Liver (tissue), 3 donors: ENCODE measurements around the gene FLNC.

Experiments
- EGR1 ChIP-seq, 2 donors: IDR thresholded peaks; 2 replicates each; pipeline ENCODE4 v1.6.1; 2016 to 2018; ENCODE audit warnings: antibody characterized with exemption in 2 of 2, low read depth in 2 of 2
- GABPA ChIP-seq, 2 donors: IDR thresholded peaks in 1 of 2; conservative IDR thresholded peaks in 1 of 2; 2 replicates each; pipeline ENCODE4 v1.6.1; 2016; ENCODE audit warnings: antibody characterized with exemption in 2 of 2, mild to moderate bottlenecking in 1 of 2, moderate library complexity in 1 of 2
- JUND ChIP-seq, 2 donors: IDR thresholded peaks; 2 replicates each; pipeline ENCODE4 v1.6.1; 2016; ENCODE audit warnings: antibody characterized with exemption in 2 of 2
- RAD21 ChIP-seq, 2 donors: IDR thresholded peaks; 2 replicates each; pipeline ENCODE4 v1.6.1; 2016; ENCODE audit warnings: antibody characterized with exemption in 2 of 2, mild to moderate bottlenecking in 2 of 2
- RXRA ChIP-seq, 2 donors: IDR thresholded peaks; 2 replicates each; pipeline ENCODE4 v1.6.1; 2017 to 2018; ENCODE audit warnings: antibody characterized with exemption in 2 of 2, mild to moderate bottlenecking in 1 of 2
- SP1 ChIP-seq: IDR thresholded peaks from 2 replicates; pipeline ENCODE4 v1.6.1; 2018; ENCODE audit warnings: antibody characterized with exemption, mild to moderate bottlenecking
- TAF1 ChIP-seq: conservative IDR thresholded peaks from 2 replicates; pipeline ENCODE4 v1.6.1; 2016; ENCODE audit warnings: antibody characterized with exemption, mild to moderate bottlenecking
- YY1 ChIP-seq: IDR thresholded peaks from 2 replicates; pipeline ENCODE4 v1.6.1; 2016; ENCODE audit warnings: antibody characterized with exemption, mild to moderate bottlenecking
- TF ChIP-seq, protein P1 (sequence below): fragments of 150-350 bp; IDR thresholded peaks from 2 replicates; pipeline ENCODE4 v1.5.1; 2017; ENCODE audit warnings: improper control_type of control experiment, low read depth, low read length; ENCODE audit not compliant: missing input control
- TF ChIP-seq, protein P2 (sequence below): IDR thresholded peaks from 2 replicates; pipeline ENCODE4 v1.6.1; 2016; ENCODE audit warnings: antibody characterized with exemption
- TF ChIP-seq, protein P3 (sequence below): IDR thresholded peaks from 2 replicates; pipeline ENCODE4 v1.6.1; 2016; ENCODE audit warnings: antibody characterized with exemption, mild to moderate bottlenecking
- TF ChIP-seq, protein P4 (sequence below): IDR thresholded peaks from 2 replicates; pipeline ENCODE4 v1.6.1; 2016; ENCODE audit warnings: antibody characterized with exemption
- TF ChIP-seq, protein P5 (sequence below): IDR thresholded peaks from 2 replicates; pipeline ENCODE4 v1.6.1; 2016; ENCODE audit warnings: antibody characterized with exemption
- donor health status: healthy.
- donor health status: healthy.

DNA sequence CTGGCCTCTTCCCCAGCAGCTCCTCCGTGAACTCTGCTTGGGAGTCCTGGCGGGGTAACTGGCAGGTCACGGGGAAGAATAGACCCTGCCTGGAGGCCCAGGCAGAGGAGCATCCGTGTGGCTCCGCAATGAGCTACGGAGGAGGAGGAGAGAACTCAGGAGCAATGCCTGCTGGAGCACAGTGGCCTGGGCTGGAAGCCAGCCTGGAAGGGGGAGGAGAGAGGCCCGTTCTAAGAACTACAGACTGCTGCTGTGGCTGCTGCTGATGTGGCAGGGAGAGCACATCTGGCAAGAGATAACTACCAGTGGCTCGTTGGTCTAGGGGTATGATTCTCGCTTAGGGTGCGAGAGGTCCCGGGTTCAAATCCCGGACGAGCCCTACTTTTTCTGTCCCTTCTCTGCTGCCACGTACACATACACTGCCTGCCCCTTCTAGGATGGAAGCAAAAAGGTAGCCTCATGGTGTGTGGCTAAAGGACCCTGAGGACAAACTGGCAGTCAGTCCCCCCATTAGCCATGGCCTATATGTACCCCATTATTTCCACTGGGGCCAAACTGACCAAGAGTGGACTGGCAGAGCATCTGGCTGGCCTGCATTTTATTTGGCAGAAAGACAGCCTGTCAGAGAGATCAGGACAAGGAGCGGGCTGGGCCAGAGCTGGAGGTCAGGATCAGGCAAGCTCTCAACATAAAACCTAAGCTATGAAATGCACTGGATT lies 46.9 kb upstream of the FLNC start:
- TF ChIP-seq, protein P1, sequence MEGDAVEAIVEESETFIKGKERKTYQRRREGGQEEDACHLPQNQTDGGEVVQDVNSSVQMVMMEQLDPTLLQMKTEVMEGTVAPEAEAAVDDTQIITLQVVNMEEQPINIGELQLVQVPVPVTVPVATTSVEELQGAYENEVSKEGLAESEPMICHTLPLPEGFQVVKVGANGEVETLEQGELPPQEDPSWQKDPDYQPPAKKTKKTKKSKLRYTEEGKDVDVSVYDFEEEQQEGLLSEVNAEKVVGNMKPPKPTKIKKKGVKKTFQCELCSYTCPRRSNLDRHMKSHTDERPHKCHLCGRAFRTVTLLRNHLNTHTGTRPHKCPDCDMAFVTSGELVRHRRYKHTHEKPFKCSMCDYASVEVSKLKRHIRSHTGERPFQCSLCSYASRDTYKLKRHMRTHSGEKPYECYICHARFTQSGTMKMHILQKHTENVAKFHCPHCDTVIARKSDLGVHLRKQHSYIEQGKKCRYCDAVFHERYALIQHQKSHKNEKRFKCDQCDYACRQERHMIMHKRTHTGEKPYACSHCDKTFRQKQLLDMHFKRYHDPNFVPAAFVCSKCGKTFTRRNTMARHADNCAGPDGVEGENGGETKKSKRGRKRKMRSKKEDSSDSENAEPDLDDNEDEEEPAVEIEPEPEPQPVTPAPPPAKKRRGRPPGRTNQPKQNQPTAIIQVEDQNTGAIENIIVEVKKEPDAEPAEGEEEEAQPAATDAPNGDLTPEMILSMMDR, result no peak
- no peak for TF ChIP-seq RAD21 (IDR thresholded peaks at IDR 0.05)
- no peak for TF ChIP-seq YY1
- TF ChIP-seq, protein P2, sequence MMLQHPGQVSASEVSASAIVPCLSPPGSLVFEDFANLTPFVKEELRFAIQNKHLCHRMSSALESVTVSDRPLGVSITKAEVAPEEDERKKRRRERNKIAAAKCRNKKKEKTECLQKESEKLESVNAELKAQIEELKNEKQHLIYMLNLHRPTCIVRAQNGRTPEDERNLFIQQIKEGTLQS, result peak; percentile 91
- no peak for TF ChIP-seq TAF1
- TF ChIP-seq, protein P3, sequence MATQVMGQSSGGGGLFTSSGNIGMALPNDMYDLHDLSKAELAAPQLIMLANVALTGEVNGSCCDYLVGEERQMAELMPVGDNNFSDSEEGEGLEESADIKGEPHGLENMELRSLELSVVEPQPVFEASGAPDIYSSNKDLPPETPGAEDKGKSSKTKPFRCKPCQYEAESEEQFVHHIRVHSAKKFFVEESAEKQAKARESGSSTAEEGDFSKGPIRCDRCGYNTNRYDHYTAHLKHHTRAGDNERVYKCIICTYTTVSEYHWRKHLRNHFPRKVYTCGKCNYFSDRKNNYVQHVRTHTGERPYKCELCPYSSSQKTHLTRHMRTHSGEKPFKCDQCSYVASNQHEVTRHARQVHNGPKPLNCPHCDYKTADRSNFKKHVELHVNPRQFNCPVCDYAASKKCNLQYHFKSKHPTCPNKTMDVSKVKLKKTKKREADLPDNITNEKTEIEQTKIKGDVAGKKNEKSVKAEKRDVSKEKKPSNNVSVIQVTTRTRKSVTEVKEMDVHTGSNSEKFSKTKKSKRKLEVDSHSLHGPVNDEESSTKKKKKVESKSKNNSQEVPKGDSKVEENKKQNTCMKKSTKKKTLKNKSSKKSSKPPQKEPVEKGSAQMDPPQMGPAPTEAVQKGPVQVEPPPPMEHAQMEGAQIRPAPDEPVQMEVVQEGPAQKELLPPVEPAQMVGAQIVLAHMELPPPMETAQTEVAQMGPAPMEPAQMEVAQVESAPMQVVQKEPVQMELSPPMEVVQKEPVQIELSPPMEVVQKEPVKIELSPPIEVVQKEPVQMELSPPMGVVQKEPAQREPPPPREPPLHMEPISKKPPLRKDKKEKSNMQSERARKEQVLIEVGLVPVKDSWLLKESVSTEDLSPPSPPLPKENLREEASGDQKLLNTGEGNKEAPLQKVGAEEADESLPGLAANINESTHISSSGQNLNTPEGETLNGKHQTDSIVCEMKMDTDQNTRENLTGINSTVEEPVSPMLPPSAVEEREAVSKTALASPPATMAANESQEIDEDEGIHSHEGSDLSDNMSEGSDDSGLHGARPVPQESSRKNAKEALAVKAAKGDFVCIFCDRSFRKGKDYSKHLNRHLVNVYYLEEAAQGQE, result no peak
- peak; percentile 76 to 77 for TF ChIP-seq RXRA (IDR thresholded peaks at IDR 0.05)
- TF ChIP-seq, protein P4, sequence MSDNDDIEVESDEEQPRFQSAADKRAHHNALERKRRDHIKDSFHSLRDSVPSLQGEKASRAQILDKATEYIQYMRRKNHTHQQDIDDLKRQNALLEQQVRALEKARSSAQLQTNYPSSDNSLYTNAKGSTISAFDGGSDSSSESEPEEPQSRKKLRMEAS, result no peak
- TF ChIP-seq, protein P5, sequence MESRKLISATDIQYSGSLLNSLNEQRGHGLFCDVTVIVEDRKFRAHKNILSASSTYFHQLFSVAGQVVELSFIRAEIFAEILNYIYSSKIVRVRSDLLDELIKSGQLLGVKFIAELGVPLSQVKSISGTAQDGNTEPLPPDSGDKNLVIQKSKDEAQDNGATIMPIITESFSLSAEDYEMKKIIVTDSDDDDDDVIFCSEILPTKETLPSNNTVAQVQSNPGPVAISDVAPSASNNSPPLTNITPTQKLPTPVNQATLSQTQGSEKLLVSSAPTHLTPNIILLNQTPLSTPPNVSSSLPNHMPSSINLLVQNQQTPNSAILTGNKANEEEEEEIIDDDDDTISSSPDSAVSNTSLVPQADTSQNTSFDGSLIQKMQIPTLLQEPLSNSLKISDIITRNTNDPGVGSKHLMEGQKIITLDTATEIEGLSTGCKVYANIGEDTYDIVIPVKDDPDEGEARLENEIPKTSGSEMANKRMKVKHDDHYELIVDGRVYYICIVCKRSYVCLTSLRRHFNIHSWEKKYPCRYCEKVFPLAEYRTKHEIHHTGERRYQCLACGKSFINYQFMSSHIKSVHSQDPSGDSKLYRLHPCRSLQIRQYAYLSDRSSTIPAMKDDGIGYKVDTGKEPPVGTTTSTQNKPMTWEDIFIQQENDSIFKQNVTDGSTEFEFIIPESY, result no peak
- no peak for TF ChIP-seq EGR1 (IDR thresholded peaks at IDR 0.05; ENCODE audit: low read depth in 2 of 2)
- no peak for TF ChIP-seq GABPA (IDR thresholded peaks at IDR 0.05 in 1 of 2, conservative IDR thresholded peaks at IDR 0.05 in 1 of 2)
- TF ChIP-seq SP1, result no peak
- no peak for TF ChIP-seq JUND (IDR thresholded peaks at IDR 0.05)
